Naive thymus-derived CD4-positive, alpha-beta T cell (primary cell): ENCODE measurements around the gene EMP3. TPM values are rescaled to one million over a fixed set of nuclear protein-coding genes. Genes with fewer than 3 reads are reported as not detected.
"Not testable (repeated sequence)": the region's sequence is repeated elsewhere in the genome, so short reads cannot be mapped to it uniquely, and the experiment has no call there.

ENCODE experiments used
- ATAC-seq: fragments of 150-1000 bp; cut with Tn5 transposase; 2 replicates; pipeline ENCODE4 v1.10.0; 2021; ENCODE audit warnings: mild to moderate bottlenecking, moderate library complexity
- CTCF ChIA-PET: fragments of 350-600 bp; sonication (Branson Sonifier 250); formaldehyde crosslinking; loops from one replicate; lab custom pipeline; 2021; ENCODE audit warnings: antibody characterized with exemption; lab: Charles Lee
- POLR2A ChIA-PET: fragments of 350-600 bp; sonication (Branson Sonifier 250); formaldehyde crosslinking; loops from one replicate; lab custom pipeline; 2021; ENCODE audit warnings: antibody characterized with exemption, inconsistent platforms; lab: Charles Lee
- DNase-seq, 9 donors: peaks; one replicate each; pipeline versions ENCODE4 v3.0.0 to v3.0.0-alpha.2; 2020 to 2022; ENCODE audit warnings: mixed read lengths in 1 of 9
- H3K27ac ChIP-seq: one replicate; pipeline ENCODE4 v1.7.0; 2013; ENCODE audit warnings: mild to moderate bottlenecking, low read depth, low read length, moderate library complexity
- H3K27me3 ChIP-seq, 2 donors: one replicate each; pipeline ENCODE4 v1.7.0; 2013; ENCODE audit warnings: low read length in 2 of 2, mild to moderate bottlenecking in 2 of 2, moderate library complexity in 2 of 2; ENCODE audit not compliant: control insufficient read depth in 2 of 2, insufficient read depth in 2 of 2
- H3K36me3 ChIP-seq, 3 experiments: 1 replicate in 2 of 3; 2 replicates in 1 of 3; pipeline ENCODE4 v1.7.0; 2013; ENCODE audit warnings: low read length in 3 of 3, mild to moderate bottlenecking in 3 of 3, moderate library complexity in 1 of 3; ENCODE audit not compliant: insufficient read depth in 3 of 3, control insufficient read depth in 2 of 3
- H3K4me1 ChIP-seq, 2 donors: one replicate each; pipeline ENCODE4 v1.7.0; 2013; ENCODE audit warnings: low read length in 2 of 2, mild to moderate bottlenecking in 2 of 2, moderate library complexity in 1 of 2; ENCODE audit not compliant: control insufficient read depth in 2 of 2, insufficient read depth in 2 of 2
- H3K4me3 ChIP-seq: 2 replicates; pipeline ENCODE4 v1.7.0; 2013; ENCODE audit warnings: mild to moderate bottlenecking, low read length
- H3K9me3 ChIP-seq, 3 experiments: 1 replicate in 2 of 3; 2 replicates in 1 of 3; pipeline ENCODE4 v1.7.0; 2013; ENCODE audit warnings: low read length in 3 of 3; ENCODE audit not compliant: control insufficient read depth in 2 of 3
- H3K27ac Mint-ChIP-seq, 9 donors: one replicate each; pipeline ENCODE4 v1.8.0; 2020 to 2022; ENCODE audit warnings: mixed read lengths in 9 of 9, mild to moderate bottlenecking in 8 of 9, moderate library complexity in 5 of 9, inconsistent platforms in 2 of 9
- H3K27me3 Mint-ChIP-seq, 5 donors: one replicate each; pipeline ENCODE4 v1.8.0; 2021 to 2022; ENCODE audit warnings: mixed read lengths in 5 of 5, mild to moderate bottlenecking in 1 of 5
- H3K36me3 Mint-ChIP-seq, 5 donors: one replicate each; pipeline ENCODE4 v1.8.0; 2020 to 2022; ENCODE audit warnings: mixed read lengths in 5 of 5, mild to moderate bottlenecking in 3 of 5, inconsistent platforms in 1 of 5
- H3K4me1 Mint-ChIP-seq, 7 donors: one replicate each; pipeline ENCODE4 v1.8.0; 2020 to 2022; ENCODE audit warnings: mixed read lengths in 7 of 7, mild to moderate bottlenecking in 3 of 7, inconsistent platforms in 1 of 7
- H3K4me3 Mint-ChIP-seq, 10 donors: one replicate each; pipeline ENCODE4 v1.8.0; 2020 to 2022; ENCODE audit warnings: mild to moderate bottlenecking in 10 of 10, mixed read lengths in 10 of 10, moderate library complexity in 6 of 10, inconsistent platforms in 2 of 10
- H3K9me3 Mint-ChIP-seq, 11 donors: one replicate each; pipeline ENCODE4 v1.8.0; 2020 to 2022; ENCODE audit warnings: mixed read lengths in 11 of 11, mild to moderate bottlenecking in 4 of 11, inconsistent platforms in 1 of 11, moderate library complexity in 1 of 11
- intact Hi-C, 2 donors: fragments of 100-400 bp; cut with micrococcal nuclease; formaldehyde crosslinking; loops; one replicate each; pipeline ENCODE4 v1.15.1; 2023
- polyA plus RNA-seq, 2 donors: library from polyadenylated mRNA; unstranded; fragments of 300-500 nt; fragmentation: Illumina TruSeq; gene quantifications; one replicate each; pipeline ENCODE4 v1.2.3, GENCODE V29; 2021
- total RNA-seq, 6 experiments: library from RNA in 5 of 6; stranded (reverse) in 5 of 6; gene quantifications; 1 replicate in 5 of 6; 2 replicates in 1 of 6; pipeline ENCODE4 v1.2.3 and lab custom pipeline; 2021 to 2026

The EMP3 gene
- total and polyA plus RNA-seq, 7 experiments from 2014 or later = 183 to 711 (median 386) TPM

DNA sequence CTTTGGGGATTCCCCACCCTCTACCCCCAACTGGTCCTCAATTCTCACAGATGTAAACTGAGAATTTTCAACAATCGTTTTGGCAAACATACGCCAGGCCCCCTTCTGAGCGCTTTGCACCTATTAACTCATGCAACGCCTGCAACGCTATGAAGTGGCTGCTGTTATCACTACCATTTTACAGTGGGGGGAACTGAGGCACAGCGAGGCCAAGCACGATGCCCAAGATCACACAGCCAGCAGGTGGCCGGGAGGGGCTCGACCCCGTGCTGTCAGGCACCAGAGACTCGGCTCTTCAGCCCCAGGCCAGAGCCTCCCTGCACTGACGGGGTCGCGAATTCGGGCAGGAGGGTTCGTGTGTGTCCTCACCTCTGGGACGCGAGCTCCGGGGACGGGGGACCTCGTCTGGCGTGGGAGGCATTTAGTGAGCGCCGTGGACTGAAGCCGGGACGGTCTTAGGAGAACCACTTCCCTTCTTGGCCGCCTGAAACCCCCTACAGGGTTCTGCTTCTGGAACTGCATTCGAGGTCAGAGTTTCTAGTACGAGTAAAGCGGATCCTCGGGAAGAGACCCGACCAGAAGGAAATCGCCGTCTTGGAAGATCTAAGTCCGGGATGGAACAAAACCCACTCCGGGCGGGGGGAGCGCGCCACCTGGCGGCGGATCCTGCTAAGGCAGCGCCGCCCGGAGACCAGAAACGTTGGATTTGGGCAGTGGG lies 34.4 kb upstream of the EMP3 start:
- H3K36me3 Mint-ChIP-seq = peaks cover 0 to 10% (median 0%) of the 10 kb centered on the region in 5 donors
- peaks cover 0 to 9% (median 4%) of the 10 kb centered on the region in 5 donors for H3K27me3 Mint-ChIP-seq
- no peak overlapping the region for H3K27ac ChIP-seq
- H3K4me1 ChIP-seq = peaks cover 6 to 7% of the 10 kb centered on the region in 2 donors
- peaks cover 0 to 6% (median 4%) of the 10 kb centered on the region in 3 experiments for H3K9me3 ChIP-seq
- CTCF ChIA-PET = interaction anchor here (0.6 to 2.4 kb wide), 5 partner anchors 14 to 1519 kb away, joined by 3 to 8 read pairs (median 4); partner anchors contain the start of genes CARD8 and ZNF114
- peaks cover 0 to 3% of the 10 kb centered on the region in 2 donors for H3K27me3 ChIP-seq
- peaks cover 0 to 15% (median 7%) of the 10 kb centered on the region in 11 donors for H3K9me3 Mint-ChIP-seq
- intact Hi-C loops = loop anchor here (1.0 kb wide), 4 partner anchors 20 to 184 kb away; no protein-coding TSS in a partner anchor
- peak overlapping the region; percentile 72 for H3K4me3 ChIP-seq
- ATAC-seq (peak; percentile 79), DNase-seq (peak; percentile 22 to 79 (median 56))
- H3K36me3 ChIP-seq = no peaks in the 10 kb centered on the region
- peaks cover 0 to 8% (median 3%) of the 10 kb centered on the region in 7 donors for H3K4me1 Mint-ChIP-seq
- peak overlapping the region; percentile 71 to 86 (median 81) for H3K4me3 Mint-ChIP-seq
- POLR2A ChIA-PET = interaction anchor here (0.5 kb wide), 1 partner anchor 24 kb away, joined by 3 read pairs; no protein-coding TSS in a partner anchor
- H3K27ac Mint-ChIP-seq = peak overlapping the region in 2 of 9 donors; percentile 9 to 46

GRCh38 chr19:48291489-48291815 lies 33.9 kb upstream of the EMP3 start:
- peak overlapping the region; percentile 72 for H3K4me3 ChIP-seq
- H3K4me3 Mint-ChIP-seq = peak overlapping the region; percentile 71 to 86 (median 81)
- intact Hi-C loops = loop anchor here (1.0 kb wide), 4 partner anchors 20 to 184 kb away; no protein-coding TSS in a partner anchor
- ChIA-PET CTCF (interaction anchor here (1.5 to 2.4 kb wide), 2 partner anchors 22 to 42 kb away, joined by 5 to 8 read pairs; partner anchors contain the start of gene ZNF114), POLR2A (interaction anchor here (0.7 kb wide), 1 partner anchor 137 kb away, joined by 4 read pairs; no protein-coding TSS in a partner anchor)
- H3K36me3 Mint-ChIP-seq, H3K4me1 Mint-ChIP-seq, ATAC-seq, H3K27ac ChIP-seq, H3K4me1 ChIP-seq, DNase-seq, H3K9me3 ChIP-seq, H3K27me3 ChIP-seq, H3K27me3 Mint-ChIP-seq, H3K36me3 ChIP-seq: not testable (repeated sequence)
- H3K27ac Mint-ChIP-seq = peak overlapping the region in 1 of 9 donors; percentile 46
- H3K9me3 Mint-ChIP-seq = peaks cover 0 to 10% (median 3%) of the 10 kb centered on the region in 11 donors

- Histone ChIP-seq H3K4me1 (peaks cover 6 to 7% of the 10 kb centered on the region in 2 donors), H3K9me3 (no peaks in the 10 kb centered on the region), H3K27ac (no peak overlapping the region), H3K4me3 (no peak overlapping the region), H3K36me3 (no peaks in the 10 kb centered on the region), H3K27me3 (peaks cover 0 to 3% of the 10 kb centered on the region in 2 donors)
- H3K4me3 Mint-ChIP-seq = peak overlapping the region in 2 of 10 donors; percentile 7 to 31
- H3K27ac Mint-ChIP-seq = no peak overlapping the region
- ATAC-seq (no peak), DNase-seq (no peak)
- POLR2A ChIA-PET = no interaction called here
- peaks cover 0 to 5% (median 0%) of the 10 kb centered on the region in 5 donors for H3K27me3 Mint-ChIP-seq
- CTCF ChIA-PET = interaction anchor here (0.6 to 2.4 kb wide), 6 partner anchors 10 to 333 kb away, joined by 3 to 8 read pairs (median 4); partner anchors contain the start of gene ZNF114
- H3K4me1 Mint-ChIP-seq = peaks cover 0 to 8% (median 3%) of the 10 kb centered on the region in 7 donors
- intact Hi-C loops = no loop called here
- no peaks in the 10 kb centered on the region for H3K36me3 Mint-ChIP-seq
- peaks cover 0 to 5% (median 0%) of the 10 kb centered on the region in 11 donors for H3K9me3 Mint-ChIP-seq
Observed at GRCh38 chr19:48292798-48293197, 32.6 kb upstream of the EMP3 start.

- ChIA-PET POLR2A (no interaction called here), CTCF (interaction anchor here (0.7 to 1.3 kb wide), 2 partner anchors 27 to 29 kb away, joined by 3 to 4 read pairs; no protein-coding TSS in a partner anchor)
- Histone ChIP-seq H3K9me3 (no peaks in the 10 kb centered on the region), H3K36me3 (no peaks in the 10 kb centered on the region), H3K4me1 (peaks cover 6 to 7% of the 10 kb centered on the region in 2 donors), H3K27me3 (peaks cover 0 to 3% of the 10 kb centered on the region in 2 donors), H3K4me3 (no peak overlapping the region), H3K27ac (no peak overlapping the region)
- Mint-ChIP-seq H3K27ac (no peak overlapping the region), H3K36me3 (no peaks in the 10 kb centered on the region), H3K4me3 (no peak overlapping the region), H3K9me3 (no peaks in the 10 kb centered on the region), H3K27me3 (peaks cover 0 to 5% (median 0%) of the 10 kb centered on the region in 5 donors), H3K4me1 (peaks cover 0 to 8% (median 3%) of the 10 kb centered on the region in 7 donors)
- DNase-seq (no peak), ATAC-seq (no peak)
- intact Hi-C loops = no loop called here
Observed at GRCh38 chr19:48295458-48295857, 29.9 kb upstream of the EMP3 start.

DNA sequence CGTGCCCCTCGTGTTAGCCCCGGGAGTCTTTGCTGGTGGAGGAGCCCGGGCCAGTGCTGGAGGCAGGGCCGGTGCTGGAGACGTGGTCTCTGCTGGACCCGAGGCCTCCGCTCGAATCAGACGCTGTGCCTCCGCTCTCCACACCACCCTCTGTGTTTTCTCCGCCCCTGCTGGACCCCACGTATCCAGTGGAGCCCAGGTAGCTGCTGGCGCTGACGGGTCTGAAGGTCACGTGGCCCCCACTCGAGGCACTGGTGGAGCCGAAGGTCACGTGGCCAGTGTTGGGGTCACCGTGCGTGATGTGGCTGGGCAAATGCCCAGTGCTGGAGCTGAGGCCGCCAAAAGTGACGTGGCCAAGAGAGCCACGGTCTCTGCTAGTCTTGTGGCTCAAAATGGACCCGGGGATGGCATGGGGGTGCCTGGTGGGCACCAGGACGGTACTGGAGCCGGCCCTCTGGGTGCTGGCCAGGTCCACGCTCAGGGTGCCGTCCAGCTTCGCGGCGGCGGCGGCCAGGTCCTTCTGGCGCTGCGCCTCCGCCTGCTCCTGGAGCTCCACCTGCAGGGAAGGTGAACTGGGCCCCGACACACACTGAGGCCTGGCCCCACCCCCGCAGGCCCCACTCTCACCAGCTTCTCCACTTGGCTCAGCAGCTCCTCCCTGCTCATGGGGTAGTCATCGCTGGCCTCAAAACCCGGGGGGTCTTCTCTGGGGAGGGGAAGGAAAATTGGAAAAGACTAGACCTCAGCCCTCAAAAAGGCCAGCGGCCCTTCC lies 28.2 kb upstream of the EMP3 start:
- Histone ChIP-seq H3K4me1 (no peaks in the 10 kb centered on the region), H3K27ac (no peak overlapping the region), H3K36me3 (no peaks in the 10 kb centered on the region), H3K9me3 (no peaks in the 10 kb centered on the region), H3K27me3 (no peaks in the 10 kb centered on the region), H3K4me3 (no peak overlapping the region)
- ATAC-seq (no peak), DNase-seq (no peak)
- no peaks in the 10 kb centered on the region for H3K36me3 Mint-ChIP-seq
- H3K4me1 Mint-ChIP-seq = no peaks in the 10 kb centered on the region
- intact Hi-C loops = no loop called here
- peaks cover 0 to 5% (median 0%) of the 10 kb centered on the region in 5 donors for H3K27me3 Mint-ChIP-seq
- H3K27ac Mint-ChIP-seq = no peak overlapping the region
- POLR2A ChIA-PET = no interaction called here
- no peaks in the 10 kb centered on the region for H3K9me3 Mint-ChIP-seq
- CTCF ChIA-PET = interaction anchor here (0.8 kb wide), 1 partner anchor 37 kb away, joined by 3 read pairs; no protein-coding TSS in a partner anchor
- H3K4me3 Mint-ChIP-seq = no peak overlapping the region

DNA sequence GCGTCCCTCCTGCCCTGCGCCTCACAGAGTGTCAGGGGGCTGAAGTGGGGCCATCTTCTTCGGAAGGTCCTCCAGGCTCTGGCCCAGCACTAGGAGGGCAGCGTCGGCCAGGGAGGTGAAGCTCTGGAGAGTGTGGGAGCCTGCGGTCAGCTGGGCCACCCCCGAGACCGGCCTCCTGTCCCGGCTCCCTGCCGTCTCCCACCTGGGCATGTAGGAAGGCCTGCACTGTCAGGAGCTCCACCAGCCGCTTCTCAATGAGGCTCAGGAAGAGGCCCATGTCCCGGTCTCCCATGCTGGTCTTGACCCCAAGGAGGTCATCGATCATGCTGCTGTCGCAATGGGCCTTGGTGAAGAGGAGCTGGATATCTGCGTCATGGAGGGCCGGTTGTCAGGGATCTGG lies 27.4 kb upstream of the EMP3 start:
- ChIA-PET CTCF (no interaction called here), POLR2A (interaction anchor here (0.8 kb wide), 1 partner anchor 90 kb away, joined by 3 read pairs; no protein-coding TSS in a partner anchor)
- Histone ChIP-seq H3K4me3 (no peak overlapping the region), H3K27me3 (no peaks in the 10 kb centered on the region), H3K9me3 (no peaks in the 10 kb centered on the region), H3K27ac (no peak overlapping the region), H3K4me1 (no peaks in the 10 kb centered on the region), H3K36me3 (no peaks in the 10 kb centered on the region)
- ATAC-seq = no peak
- DNase-seq = no peak
- Mint-ChIP-seq H3K36me3 (no peaks in the 10 kb centered on the region), H3K4me1 (no peaks in the 10 kb centered on the region), H3K27me3 (peaks cover 0 to 5% (median 0%) of the 10 kb centered on the region in 5 donors), H3K27ac (no peak overlapping the region), H3K9me3 (no peaks in the 10 kb centered on the region), H3K4me3 (no peak overlapping the region)
- intact Hi-C loops = no loop called here
